Activated naive CD8-positive, alpha-beta T cell treated with anti-CD3 and anti-CD28 coated beads, Interleukin-2, amount 50 U/mL, for 16 hours (primary cell): ENCODE results near the gene MKI67.

Experiments
- DNase-seq: peaks from one replicate; pipeline ENCODE4 v3.0.0-alpha.2; 2020; ENCODE audit warnings: low read depth, low spot score

MKI67 gene

DNA sequence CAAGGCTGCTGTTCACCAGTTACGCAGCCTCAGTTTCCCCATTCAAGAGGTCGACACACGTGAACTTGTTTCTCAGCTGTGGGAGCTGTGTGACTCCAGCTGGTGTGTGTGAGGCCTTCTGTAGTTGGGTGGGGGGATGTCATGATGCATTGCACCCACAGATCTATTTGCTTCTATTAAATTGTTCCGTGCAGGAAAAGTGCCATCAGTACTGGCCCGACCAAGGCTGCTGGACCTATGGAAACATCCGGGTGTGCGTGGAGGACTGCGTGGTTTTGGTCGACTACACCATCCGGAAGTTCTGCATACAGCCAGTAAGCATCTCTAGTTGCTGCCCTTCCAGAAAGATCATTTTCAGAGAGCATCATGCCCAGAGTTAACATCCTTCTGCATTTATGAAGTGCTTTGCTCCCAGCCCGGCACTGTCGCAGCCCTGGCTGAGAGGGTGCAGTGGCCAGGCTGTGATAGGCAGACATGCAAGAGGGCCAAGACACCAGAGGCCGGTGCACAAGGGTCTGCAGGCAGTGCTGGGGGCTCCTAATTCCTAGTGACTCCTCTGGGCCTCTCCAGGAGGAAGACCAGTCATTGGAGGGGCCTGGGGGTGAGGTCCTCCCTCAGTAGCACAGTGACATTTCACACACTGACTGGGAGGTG, 60.2 kb downstream of the MKI67 start:
- no peak for DNase-seq

GRCh38 chr10:128064970-128065580, 61.1 kb downstream of the MKI67 start:
- no peak for DNase-seq

DNA sequence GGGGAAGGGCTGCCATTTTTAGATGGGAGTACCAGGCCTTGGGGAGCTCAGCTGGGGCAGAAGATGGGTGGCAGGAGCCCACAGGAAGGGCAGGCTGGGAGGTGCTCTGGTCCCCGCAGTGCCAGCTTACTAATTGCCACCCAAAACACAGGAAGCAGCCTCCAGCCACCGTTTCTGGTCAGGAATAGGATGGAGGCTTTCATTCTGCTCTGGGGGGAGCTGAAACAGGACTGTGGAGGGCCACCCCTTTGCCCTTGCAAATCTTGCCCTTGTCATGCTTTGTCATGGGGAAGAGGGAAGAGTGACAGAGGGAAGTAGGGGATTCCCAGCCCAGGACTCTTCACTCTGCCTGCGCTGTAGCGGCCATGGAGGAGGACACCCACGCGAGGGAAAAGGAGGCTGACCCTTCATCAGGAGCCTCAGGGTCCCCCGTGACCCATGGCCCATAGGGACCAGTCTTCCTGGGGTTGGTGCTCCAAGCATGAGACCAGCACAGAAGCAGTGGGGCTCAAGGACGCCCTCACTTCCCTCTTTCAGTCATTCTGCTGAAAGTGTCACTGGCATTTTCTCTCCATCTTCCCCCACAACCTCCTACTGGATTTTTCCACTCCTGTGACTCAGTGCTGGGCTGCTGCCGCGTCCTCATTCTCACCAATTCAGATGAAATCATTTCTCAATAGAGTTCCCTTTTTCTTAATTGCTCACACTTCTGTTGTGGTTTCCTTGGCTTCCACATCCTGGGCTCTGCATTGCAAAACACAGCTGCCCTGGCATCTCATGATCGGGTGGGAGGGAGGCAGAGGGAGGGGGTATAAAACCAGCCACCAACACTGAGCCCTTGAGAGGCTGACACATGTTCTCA, 61.9 kb downstream of the MKI67 start:
- DNase-seq: peak; percentile 58

- no peak for DNase-seq
Measured at GRCh38 chr10:128063736-128064107, 62.5 kb downstream of the MKI67 start.

- DNase-seq: no peak
Measured at GRCh38 chr10:128062881-128063563, 63.2 kb downstream of the MKI67 start.

DNA sequence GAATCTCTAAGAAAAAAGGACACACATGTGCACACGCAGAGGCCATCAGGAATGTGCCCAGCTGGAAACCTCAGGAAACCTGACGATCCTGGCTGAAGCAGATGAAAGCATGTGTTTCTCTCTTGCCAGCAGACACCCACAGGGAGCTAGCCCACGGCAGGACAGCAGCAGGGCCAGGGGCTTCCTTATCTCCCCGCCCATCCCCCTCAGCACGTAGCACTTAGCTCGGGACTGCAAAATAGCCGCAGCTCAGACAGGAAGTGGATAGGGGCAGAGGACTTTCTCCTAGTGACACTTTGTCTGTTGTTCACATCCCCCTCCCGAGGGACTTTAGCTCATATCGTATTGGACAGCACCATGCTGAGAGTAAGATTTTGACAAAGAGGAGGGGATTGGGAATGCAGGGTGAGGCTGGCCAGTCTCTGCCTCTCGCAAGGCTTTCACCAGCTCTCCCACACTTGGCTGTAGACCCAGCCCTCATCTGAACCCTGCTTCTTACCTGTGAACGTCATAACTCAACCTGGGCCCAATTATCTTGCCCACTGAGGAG, 63.8 kb downstream of the MKI67 start:
- no peak for DNase-seq

- DNase-seq: no peak
Measured at GRCh38 chr10:128061306-128062300, 64.6 kb downstream of the MKI67 start.

GRCh38 chr10:128060341-128061250, 65.6 kb downstream of the MKI67 start:
- no peak for DNase-seq

- no peak for DNase-seq
Measured at GRCh38 chr10:128059982-128060293, 66.3 kb downstream of the MKI67 start.

GRCh38 chr10:128059266-128059981, 66.8 kb downstream of the MKI67 start:
- DNase-seq: no peak

DNA sequence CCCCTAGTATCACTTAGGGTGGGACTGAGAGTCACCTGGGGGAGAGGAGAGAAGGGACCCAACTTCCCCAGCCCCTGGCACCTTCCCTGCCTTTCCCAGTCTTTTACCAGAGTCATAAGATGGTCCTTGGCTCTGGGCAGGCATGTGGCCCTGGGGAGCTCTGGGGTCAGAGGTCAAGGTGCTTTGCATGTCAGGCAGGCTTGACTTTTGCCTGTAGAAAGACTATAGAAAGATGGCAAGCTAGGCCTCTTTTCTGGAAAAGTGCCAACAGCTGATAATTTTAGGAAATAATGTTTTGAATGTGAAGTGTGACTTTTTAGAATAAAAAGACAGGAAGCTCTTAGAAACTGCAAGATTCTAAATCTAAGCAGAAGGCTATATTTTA, 67.5 kb downstream of the MKI67 start:
- no peak for DNase-seq

- DNase-seq: no peak
Measured at GRCh38 chr10:128058106-128058749, 68.0 kb downstream of the MKI67 start.

- no peak for DNase-seq
Measured at GRCh38 chr10:128056303-128057050, 69.7 kb downstream of the MKI67 start.

GRCh38 chr10:128055061-128055868, 71.0 kb downstream of the MKI67 start:
- DNase-seq: no peak

DNA sequence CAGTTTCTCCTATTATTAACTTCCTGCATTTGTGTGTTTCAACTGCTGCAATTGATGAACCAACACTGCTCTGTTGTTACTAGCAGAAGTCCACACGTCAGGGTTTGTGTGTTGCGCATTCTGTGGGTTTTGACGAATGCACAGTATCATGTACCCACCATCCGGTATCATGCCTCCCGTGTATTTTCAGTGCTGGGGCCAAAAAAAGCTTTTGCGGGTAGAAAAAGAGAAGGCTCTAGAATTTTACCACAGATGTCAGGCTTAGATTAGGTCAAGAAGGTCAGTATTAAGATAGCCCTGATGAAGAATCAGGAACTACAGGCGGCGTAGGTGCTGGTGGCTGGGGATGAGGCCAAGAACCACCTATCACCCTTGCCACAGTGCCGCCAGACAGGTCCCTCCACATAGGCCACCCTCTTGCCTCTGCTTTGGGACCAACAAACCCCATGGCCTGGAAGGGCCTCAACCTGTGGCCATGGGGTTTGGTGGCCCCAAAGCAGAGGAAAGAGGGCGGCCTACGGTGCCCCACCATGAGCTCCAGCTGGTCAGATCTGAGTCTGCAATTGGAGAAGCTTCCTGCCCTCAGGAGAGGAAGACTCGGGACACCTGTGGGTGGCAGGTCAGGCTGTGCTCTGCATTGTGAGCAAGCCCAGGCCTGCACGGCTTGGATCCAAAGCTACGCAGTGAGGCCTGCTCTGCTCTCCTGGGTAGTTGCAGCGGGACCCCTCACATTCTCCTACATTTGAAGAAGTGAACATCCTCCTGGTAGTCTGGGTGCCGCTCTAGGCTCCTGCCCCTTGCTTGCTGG, 71.9 kb downstream of the MKI67 start:
- no peak for DNase-seq

GRCh38 chr10:128053356-128053755, 72.9 kb downstream of the MKI67 start:
- DNase-seq: no peak
